ENCODE data around the gene CCND3. TPM values are rescaled to one million over a fixed set of nuclear protein-coding genes. Genes with fewer than 3 reads are reported as not detected.

Gene CCND3
- total and polyA plus RNA-seq, 2 of the 13 experiments (the other 11 are each of a cell fraction or from before 2014, with no cell fraction given): 4.3 to 7.2 TPM

- TF ChIP-seq ZNF780A (CRISPR knock-in tag; IDR thresholded peaks at IDR 0.05) (no peak; the same call in 1 of the 2 replicates), ZNF800 (CRISPR knock-in tag; IDR thresholded peaks at IDR 0.05) (no peak), NCOA1 (CRISPR knock-in tag; IDR thresholded peaks at IDR 0.05) (no peak), ZNF768 (CRISPR knock-in tag; IDR thresholded peaks at IDR 0.05) (peak; percentile 27; the same call in 1 of the 2 replicates), CEBPB (IDR thresholded peaks at IDR 0.05; ENCODE audit: borderline replicate concordance, low read depth, low read length) (no peak), GATAD2A (CRISPR knock-in tag; IDR thresholded peaks at IDR 0.05) (no peak), ZSCAN9 (CRISPR knock-in tag; IDR thresholded peaks at IDR 0.05; ENCODE audit: borderline replicate concordance) (no peak), ZNF446 (CRISPR knock-in tag; IDR thresholded peaks at IDR 0.05) (0 out of 2 replicates have a peak, but pooled peaks have one; percentile 23), ZNF3 (CRISPR knock-in tag; IDR thresholded peaks at IDR 0.05) (0 out of 2 replicates have a peak, but pooled peaks have one; percentile 1), AGO2 (optimal IDR thresholded peaks at IDR 0.05; ENCODE audit: low read depth, low read length) (peak; percentile 94), BRD4 (CRISPR knock-in tag; IDR thresholded peaks at IDR 0.05) (no peak), HOXA9 (CRISPR knock-in tag; IDR thresholded peaks at IDR 0.05; ENCODE audit: borderline replicate concordance) (no peak), ZNF687 (CRISPR knock-in tag; IDR thresholded peaks at IDR 0.05) (peak; percentile 61), NR2C2 (CRISPR knock-in tag; IDR thresholded peaks at IDR 0.05; ENCODE audit: borderline replicate concordance) (no peak)
- TF ChIP-seq, protein P1, sequence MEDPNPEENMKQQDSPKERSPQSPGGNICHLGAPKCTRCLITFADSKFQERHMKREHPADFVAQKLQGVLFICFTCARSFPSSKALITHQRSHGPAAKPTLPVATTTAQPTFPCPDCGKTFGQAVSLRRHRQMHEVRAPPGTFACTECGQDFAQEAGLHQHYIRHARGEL (CRISPR knock-in tag; IDR thresholded peaks at IDR 0.05): peak; percentile 31; the same call in 1 of the 2 replicates
- TF ChIP-seq, protein P2, sequence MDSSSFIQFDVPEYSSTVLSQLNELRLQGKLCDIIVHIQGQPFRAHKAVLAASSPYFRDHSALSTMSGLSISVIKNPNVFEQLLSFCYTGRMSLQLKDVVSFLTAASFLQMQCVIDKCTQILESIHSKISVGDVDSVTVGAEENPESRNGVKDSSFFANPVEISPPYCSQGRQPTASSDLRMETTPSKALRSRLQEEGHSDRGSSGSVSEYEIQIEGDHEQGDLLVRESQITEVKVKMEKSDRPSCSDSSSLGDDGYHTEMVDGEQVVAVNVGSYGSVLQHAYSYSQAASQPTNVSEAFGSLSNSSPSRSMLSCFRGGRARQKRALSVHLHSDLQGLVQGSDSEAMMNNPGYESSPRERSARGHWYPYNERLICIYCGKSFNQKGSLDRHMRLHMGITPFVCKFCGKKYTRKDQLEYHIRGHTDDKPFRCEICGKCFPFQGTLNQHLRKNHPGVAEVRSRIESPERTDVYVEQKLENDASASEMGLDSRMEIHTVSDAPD (CRISPR knock-in tag; IDR thresholded peaks at IDR 0.05): 0 out of 2 replicates have a peak, but pooled peaks have one; percentile 1
- TF ChIP-seq, protein P3, sequence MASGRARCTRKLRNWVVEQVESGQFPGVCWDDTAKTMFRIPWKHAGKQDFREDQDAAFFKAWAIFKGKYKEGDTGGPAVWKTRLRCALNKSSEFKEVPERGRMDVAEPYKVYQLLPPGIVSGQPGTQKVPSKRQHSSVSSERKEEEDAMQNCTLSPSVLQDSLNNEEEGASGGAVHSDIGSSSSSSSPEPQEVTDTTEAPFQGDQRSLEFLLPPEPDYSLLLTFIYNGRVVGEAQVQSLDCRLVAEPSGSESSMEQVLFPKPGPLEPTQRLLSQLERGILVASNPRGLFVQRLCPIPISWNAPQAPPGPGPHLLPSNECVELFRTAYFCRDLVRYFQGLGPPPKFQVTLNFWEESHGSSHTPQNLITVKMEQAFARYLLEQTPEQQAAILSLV (CRISPR knock-in tag; IDR thresholded peaks at IDR 0.05; ENCODE audit: borderline replicate concordance): peak; percentile 18
- TF ChIP-seq, protein P4, sequence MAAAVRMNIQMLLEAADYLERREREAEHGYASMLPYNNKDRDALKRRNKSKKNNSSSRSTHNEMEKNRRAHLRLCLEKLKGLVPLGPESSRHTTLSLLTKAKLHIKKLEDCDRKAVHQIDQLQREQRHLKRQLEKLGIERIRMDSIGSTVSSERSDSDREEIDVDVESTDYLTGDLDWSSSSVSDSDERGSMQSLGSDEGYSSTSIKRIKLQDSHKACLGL (CRISPR knock-in tag; IDR thresholded peaks at IDR 0.05): 0 out of 2 replicates have a peak, but pooled peaks have one; percentile 13
These were observed 20.0 kb downstream of the CCND3 start (continued) for GRCh38 chr6:41921712-41921998.
